K562 (cell line): ENCODE results near the gene DNAJB12. TPM values are rescaled to one million over a fixed set of nuclear protein-coding genes. Genes with fewer than 3 reads are reported as not detected.
A peak's percentile ranks its signal among the peaks of the same experiment; 100 is the strongest.

Experiments
- ATAC-seq: fragments of 200-7000 bp; cut with Tn5 transposase; 3 replicates; pipeline ENCODE4 v1.9.1; 2020; ENCODE audit warnings: moderate library complexity
- BruUV-seq: library from RNA; stranded (reverse); fragments of 400-500 nt; replicated peaks from 2 replicates; lab custom pipeline; 2021; lab: Mats Ljungman, UMichigan
- CTCF ChIA-PET: fragments of 300-600 bp; formaldehyde crosslinking; extraction: SDS; loops from one replicate; lab custom pipeline; 2021; ENCODE audit warnings: low intra/inter-chr PET ratio; lab: Yijun Ruan, JAX
- POLR2A ChIA-PET: fragments of 300-600, 350-650 bp; sonication (Branson Sonifier 250); formaldehyde crosslinking; extraction: SDS; loops from one replicate; lab custom pipeline; 2021; ENCODE audit warnings: antibody characterized with exemption, inconsistent platforms; lab: Yijun Ruan, JAX
- DNase-seq, 4 experiments: peaks; one replicate each; pipeline versions ENCODE4 v3.0.0 to v3.0.0-alpha.2; 2011 to 2018; ENCODE audit warnings: low spot score in 3 of 4, mixed read lengths in 3 of 4; ENCODE audit errors: extremely low read depth in 1 of 4
- FAIRE-seq: peaks from 2 replicates; lab custom pipeline; 2011; peaks lifted over from hg19 to GRCh38; lab: Jason Lieb, UNC
- H2AFZ ChIP-seq: 2 replicates; pipeline ENCODE4 v1.6.0; 2011; ENCODE audit warnings: low read depth, low read length, control low read depth, inconsistent platforms
- H3K27ac ChIP-seq: fragments of 200-600 bp; 3 replicates; pipeline ENCODE4 v1.8.0; 2011; ENCODE audit warnings: low read depth, mild to moderate bottlenecking, control low read depth, inconsistent platforms, low read length, moderate library complexity, mixed read lengths; ENCODE audit errors: extremely low read depth
- H3K27me3 ChIP-seq, 2 experiments: fragments of 300-600 bp in 1 of 2; 2 replicates in 1 of 2; 3 replicates in 1 of 2; pipeline versions ENCODE4 v1.6.0 to v1.8.0; 2011; ENCODE audit warnings: inconsistent platforms in 2 of 2, low read length in 2 of 2, mild to moderate bottlenecking in 1 of 2, mixed read lengths in 1 of 2, moderate library complexity in 1 of 2; ENCODE audit not compliant: control insufficient read depth in 2 of 2, insufficient read depth in 2 of 2
- H3K36me3 ChIP-seq: fragments of 300-600 bp; 3 replicates; pipeline ENCODE4 v1.8.0; 2011; ENCODE audit warnings: mild to moderate bottlenecking, low read length, inconsistent platforms; ENCODE audit not compliant: control insufficient read depth, insufficient read depth
- H3K4me1 ChIP-seq, 2 experiments: fragments of 200-600 bp in 1 of 2; replicated peaks in 1 of 2; 2 replicates in 1 of 2; 3 replicates in 1 of 2; pipeline versions ENCODE4 v1.5.1 to v1.8.0; 2011; ENCODE audit warnings: inconsistent platforms in 2 of 2, low read length in 2 of 2, mild to moderate bottlenecking in 1 of 2, mixed read lengths in 1 of 2, moderate library complexity in 1 of 2; ENCODE audit not compliant: control insufficient read depth in 2 of 2, insufficient read depth in 2 of 2
- H3K4me2 ChIP-seq: 2 replicates; pipeline ENCODE4 v1.6.1; 2011; ENCODE audit warnings: low read length, control low read depth, inconsistent platforms, mixed read lengths; ENCODE audit not compliant: insufficient read depth
- H3K4me3 ChIP-seq: fragments of 200-600 bp; sonication (generic), shearing (Covaris generic); 2 replicates; pipeline ENCODE4 v1.5.1; 2016; ENCODE audit warnings: control low read depth, inconsistent platforms
- H3K79me2 ChIP-seq: fragments of 200-600 bp; 3 replicates; pipeline ENCODE4 v1.8.0; 2011; ENCODE audit warnings: low read length, inconsistent platforms; ENCODE audit not compliant: control insufficient read depth, insufficient read depth
- H3K9ac ChIP-seq, 2 experiments: 2 replicates each; pipeline versions ENCODE4 v1.6.0 to v1.6.1; 2011; ENCODE audit warnings: low read depth in 2 of 2, low read length in 2 of 2, control low read depth in 1 of 2, inconsistent platforms in 1 of 2, mild to moderate bottlenecking in 1 of 2, mixed read lengths in 1 of 2; ENCODE audit not compliant: insufficient read depth in 1 of 2
- H3K9me1 ChIP-seq: one replicate; pipeline ENCODE4 v1.6.0; 2011; ENCODE audit warnings: inconsistent platforms, mild to moderate bottlenecking, low read length, moderate library complexity; ENCODE audit not compliant: control insufficient read depth, insufficient read depth
- H3K9me3 ChIP-seq: replicated peaks from 2 replicates; pipeline ENCODE4 v1.5.1; 2011; ENCODE audit warnings: low read depth, low read length, inconsistent platforms; ENCODE audit not compliant: control insufficient read depth, insufficient read depth
- H4K20me1 ChIP-seq: replicated peaks from 2 replicates; pipeline ENCODE4 v1.6.1; 2011; ENCODE audit warnings: low read length, inconsistent platforms, mixed read lengths; ENCODE audit not compliant: control insufficient read depth, insufficient read depth
- ARID4B ChIP-seq: sonication (generic); formaldehyde crosslinking; IDR thresholded peaks from 2 replicates; pipeline ENCODE4 v1.8.0; 2022; ENCODE audit warnings: mild to moderate bottlenecking, missing genetic modification reagents
- FOXA3 ChIP-seq, 2 experiments: fragments of 450-650 bp in 1 of 2; sonication (generic) in 1 of 2; formaldehyde crosslinking; IDR thresholded peaks in 1 of 2; conservative IDR thresholded peaks in 1 of 2; 2 replicates each; pipeline versions ENCODE4 v1.4.0 to v1.8.0; 2020 to 2022; ENCODE audit warnings: mild to moderate bottlenecking in 2 of 2, missing genetic modification reagents in 1 of 2
- NR4A1 ChIP-seq, 2 experiments: fragments of 250-450 bp in 1 of 2; fragments of 450-650 bp in 1 of 2; sonication (Bioruptor Pico) in 1 of 2; IDR thresholded peaks; 2 replicates each; pipeline versions ENCODE4 v1.4.0 to v1.6.1; 2016 to 2020; ENCODE audit warnings: mild to moderate bottlenecking in 2 of 2, missing compliant biosample characterization in 1 of 2, missing genetic modification characterization in 1 of 2, moderate library complexity in 1 of 2
- POLR2H ChIP-seq: IDR thresholded peaks from 2 replicates; pipeline ENCODE4 v1.6.1; 2016; ENCODE audit warnings: missing genetic modification characterization, low read depth, mild to moderate bottlenecking, control low read depth, missing compliant biosample characterization, moderate library complexity
- PRDM10 ChIP-seq: fragments of 450-650 bp; IDR thresholded peaks from 2 replicates; pipeline ENCODE4 v1.6.1; 2018; ENCODE audit not compliant: partially characterized antibody
- SRSF1 ChIP-seq: fragments of 200-400 bp; formaldehyde crosslinking; IDR thresholded peaks from 2 replicates; pipeline ENCODE4 v1.6.1; 2017; ENCODE audit warnings: mild to moderate bottlenecking, low read depth, low read length, moderate library complexity
- THAP12 ChIP-seq: fragments of 250-450 bp; sonication (Bioruptor Pico); IDR thresholded peaks from 2 replicates; pipeline ENCODE4 v1.9.0; 2021; ENCODE audit warnings: mild to moderate bottlenecking, inconsistent platforms
- WGBS: fragments of 100-300 bp; shearing (Covaris generic); methylation state at CpG from one replicate; pipeline ENCODE4 v1.1.6; 2016; ENCODE audit warnings: low coverage, mixed read lengths; ENCODE audit not compliant: insufficient coverage; ENCODE audit errors: missing lambda C conversion rate; 5-methylcytosine and 5-hydroxymethylcytosine counted together
- in situ Hi-C: fragments of 300-500 bp; cut with MboI; formaldehyde crosslinking; loops from 4 replicates; pipeline ENCODE4 v1.15.0; 2018; ENCODE audit warnings: inconsistent platforms, mixed read lengths
- intact Hi-C: fragments of 100-400 bp; cut with micrococcal nuclease; formaldehyde crosslinking; loops from 2 replicates; pipeline ENCODE4 v1.14.2; 2022
- polyA plus RNA-seq, 8 experiments: library from polyadenylated mRNA; depleted of rRNA in 4 of 8; stranded (reverse) in 5 of 8; unstranded in 3 of 8; fragments of >200 nt; fragmentation: Nextera tagmentation in 2 of 8; fragmentation: Illumina TruSeq in 1 of 8; extraction: Ambion mirVana in 2 of 8; extraction: Trizol in 1 of 8; gene quantifications; 2 replicates each; pipeline versions ENCODE4 v1.2.1 to v1.2.3, GENCODE V29; 2011 to 2014; ENCODE audit warnings: inconsistent platforms in 1 of 8, missing spikeins in 1 of 8
- total RNA-seq, 7 experiments: library from RNA; depleted of rRNA in 6 of 7; stranded (reverse); fragments of >200 nt in 6 of 7; fragmentation: Illumina TruSeq in 2 of 7; extraction: Trizol in 2 of 7; gene quantifications; 2 replicates each; pipeline versions ENCODE4 v1.2.1 to v1.2.3, GENCODE V29; 2011 to 2021; ENCODE audit warnings: low replicate concordance in 1 of 7
- TF ChIP-seq, protein P1 (sequence below): sonication (generic); formaldehyde crosslinking; IDR thresholded peaks from 2 replicates; pipeline ENCODE4 v1.8.0; 2022; ENCODE audit warnings: missing genetic modification reagents, mild to moderate bottlenecking, moderate library complexity, borderline replicate concordance

Gene DNAJB12
- total and polyA plus RNA-seq, 9 of the 15 experiments (the other 6 are each of a cell fraction or from before 2014, with no cell fraction given): 3.5 to 31.5 (median 20.3) TPM

- Histone ChIP-seq H3K4me2 (peak overlapping the region; percentile 40), H3K9me3 (no peaks in the 10 kb centered on the region), H3K27me3 (no peaks in the 10 kb centered on the region), H3K9ac (peak overlapping the region; percentile 39 to 87; a peak in 3 of 4 replicates), H2AFZ (peak overlapping the region; percentile 80), H3K4me1 (peaks cover 43% of the 10 kb centered on the region in 2 experiments), H3K79me2 (no peaks in the 10 kb centered on the region), H3K27ac (peak overlapping the region; percentile 56; the same call in 2 of the 3 replicates), H3K9me1 (peaks cover 5% of the 10 kb centered on the region), H4K20me1 (no peaks in the 10 kb centered on the region), H3K36me3 (no peaks in the 10 kb centered on the region), H3K4me3 (no peak overlapping the region)
- WGBS: 51% methylated on average over 4 of the region's 4 CpGs
- intact Hi-C loops (no loop called here), in situ Hi-C loops (no loop called here)
- FAIRE-seq (peak; percentile 87), ATAC-seq (peak; percentile 80), DNase-seq (peak; percentile 85 to 92 (median 90))
- POLR2A ChIA-PET: interaction anchor here (0.6 to 5.9 kb wide), 11 partner anchors 8 to 721 kb away, joined by 3 to 155 read pairs (median 4); partner anchors contain the start of gene DDIT4
- CTCF ChIA-PET: no interaction called here
- BruUV-seq: no TSS peak
- no peak for TF ChIP-seq ARID4B (CRISPR knock-in tag)
- TF ChIP-seq FOXA3 (CRISPR knock-in tag; conservative IDR thresholded peaks at IDR 0.05 in 1 of 2, IDR thresholded peaks at IDR 0.05 in 1 of 2): 0 out of 4 replicates have a peak, but pooled peaks of 1 of the 2 experiments have one; percentile 14
- TF ChIP-seq SRSF1: no peak
- peak; percentile 39 for TF ChIP-seq PRDM10
- TF ChIP-seq POLR2H (tag): no peak
- no peak for TF ChIP-seq NR4A1 (CRISPR knock-in tag; IDR thresholded peaks at IDR 0.05)
- TF ChIP-seq NR4A1 (tag; IDR thresholded peaks at IDR 0.05): no peak
- TF ChIP-seq, protein P1, sequence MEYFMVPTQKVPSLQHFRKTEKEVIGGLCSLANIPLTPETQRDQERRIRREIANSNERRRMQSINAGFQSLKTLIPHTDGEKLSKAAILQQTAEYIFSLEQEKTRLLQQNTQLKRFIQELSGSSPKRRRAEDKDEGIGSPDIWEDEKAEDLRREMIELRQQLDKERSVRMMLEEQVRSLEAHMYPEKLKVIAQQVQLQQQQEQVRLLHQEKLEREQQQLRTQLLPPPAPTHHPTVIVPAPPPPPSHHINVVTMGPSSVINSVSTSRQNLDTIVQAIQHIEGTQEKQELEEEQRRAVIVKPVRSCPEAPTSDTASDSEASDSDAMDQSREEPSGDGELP (CRISPR knock-in tag): peak; percentile 89
- peak; percentile 4; the same call in 1 of the 2 replicates for TF ChIP-seq THAP12 (CRISPR knock-in tag)
Observed at GRCh38 chr10:72291019-72291532, 63.6 kb downstream of the DNAJB12 start.
